Fibroblast of the aortic adventitia (primary cell): ENCODE measurements around the gene EEPD1. TPM values are rescaled to one million over a fixed set of nuclear protein-coding genes. Genes with fewer than 3 reads are reported as not detected.

Source experiments
- DNase-seq: peaks from one replicate; pipeline ENCODE4 v3.0.0-alpha.2; 2010; ENCODE audit warnings: low read depth
- H3K4me3 ChIP-seq: 2 replicates; pipeline ENCODE4 v1.5.1; 2011; ENCODE audit warnings: low read depth, mild to moderate bottlenecking, control low read depth, low read length, moderate library complexity
- total RNA-seq: library from RNA; depleted of rRNA; stranded (reverse); fragments of >200 nt; gene quantifications from 2 replicates; pipeline ENCODE4 v1.2.3, GENCODE V29; 2012; ENCODE audit warnings: low replicate concordance
- TF ChIP-seq, protein P1 (sequence below): IDR thresholded peaks from 2 replicates; pipeline ENCODE4 v1.5.1; 2011; ENCODE audit warnings: mild to moderate bottlenecking, low read length, control low read depth, inconsistent platforms; ENCODE audit not compliant: insufficient read depth

The EEPD1 gene
- total RNA-seq, 1 donor = 5.2 TPM

DNA sequence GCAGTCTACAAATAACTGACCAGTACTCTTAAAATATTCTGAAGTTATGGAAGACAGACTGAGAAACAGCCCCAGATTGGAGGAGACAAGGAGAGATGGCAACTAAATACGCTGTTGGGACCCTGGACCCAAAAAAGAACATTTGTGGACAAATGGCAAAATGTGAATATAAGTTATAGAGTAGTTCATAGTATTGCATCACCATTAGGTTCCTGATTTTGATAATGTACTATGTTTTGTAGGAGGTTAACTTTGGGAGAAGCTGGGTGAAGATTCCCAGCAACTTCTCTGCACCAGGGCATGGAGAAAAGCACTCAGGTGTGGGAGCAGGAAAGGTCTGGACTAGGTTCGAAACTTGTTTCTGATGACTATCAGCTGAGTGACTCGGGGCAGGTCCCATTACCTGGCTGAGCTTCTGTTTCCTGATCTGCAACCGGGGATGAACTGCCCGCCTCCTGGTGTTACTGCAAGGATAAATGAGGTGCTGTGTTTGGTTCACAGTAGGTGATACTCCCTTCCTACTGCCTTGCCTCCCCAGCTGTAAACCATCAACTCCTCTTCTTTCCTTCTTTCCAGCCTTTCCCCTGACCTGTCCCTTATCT is 48.2 kb downstream of the EEPD1 start:
- no peak for DNase-seq
- TF ChIP-seq, protein P1, sequence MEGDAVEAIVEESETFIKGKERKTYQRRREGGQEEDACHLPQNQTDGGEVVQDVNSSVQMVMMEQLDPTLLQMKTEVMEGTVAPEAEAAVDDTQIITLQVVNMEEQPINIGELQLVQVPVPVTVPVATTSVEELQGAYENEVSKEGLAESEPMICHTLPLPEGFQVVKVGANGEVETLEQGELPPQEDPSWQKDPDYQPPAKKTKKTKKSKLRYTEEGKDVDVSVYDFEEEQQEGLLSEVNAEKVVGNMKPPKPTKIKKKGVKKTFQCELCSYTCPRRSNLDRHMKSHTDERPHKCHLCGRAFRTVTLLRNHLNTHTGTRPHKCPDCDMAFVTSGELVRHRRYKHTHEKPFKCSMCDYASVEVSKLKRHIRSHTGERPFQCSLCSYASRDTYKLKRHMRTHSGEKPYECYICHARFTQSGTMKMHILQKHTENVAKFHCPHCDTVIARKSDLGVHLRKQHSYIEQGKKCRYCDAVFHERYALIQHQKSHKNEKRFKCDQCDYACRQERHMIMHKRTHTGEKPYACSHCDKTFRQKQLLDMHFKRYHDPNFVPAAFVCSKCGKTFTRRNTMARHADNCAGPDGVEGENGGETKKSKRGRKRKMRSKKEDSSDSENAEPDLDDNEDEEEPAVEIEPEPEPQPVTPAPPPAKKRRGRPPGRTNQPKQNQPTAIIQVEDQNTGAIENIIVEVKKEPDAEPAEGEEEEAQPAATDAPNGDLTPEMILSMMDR = no peak
- no peak overlapping the region for H3K4me3 ChIP-seq

DNA sequence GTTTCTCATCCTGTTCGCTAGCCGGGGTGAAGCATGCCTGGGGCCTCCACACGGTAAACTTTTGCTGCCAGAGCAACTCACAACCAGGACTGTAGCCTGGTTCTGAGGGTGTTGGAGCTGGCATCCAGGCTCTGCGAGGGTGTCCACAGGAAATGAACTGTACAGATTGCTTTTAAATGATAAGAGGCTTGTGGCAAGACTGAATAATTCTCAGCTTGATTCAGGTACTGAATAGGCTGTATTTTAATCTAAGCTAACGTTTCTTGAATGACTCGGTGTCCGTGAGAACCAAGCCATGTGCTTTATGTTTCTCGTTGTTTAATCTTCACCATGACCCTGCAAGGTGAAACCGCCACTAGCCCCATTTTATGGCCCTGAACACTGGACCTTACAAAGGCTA is 49.3 kb downstream of the EEPD1 start:
- DNase-seq = no peak
- no peak overlapping the region for H3K4me3 ChIP-seq
- TF ChIP-seq, protein P1 = no peak

DNA sequence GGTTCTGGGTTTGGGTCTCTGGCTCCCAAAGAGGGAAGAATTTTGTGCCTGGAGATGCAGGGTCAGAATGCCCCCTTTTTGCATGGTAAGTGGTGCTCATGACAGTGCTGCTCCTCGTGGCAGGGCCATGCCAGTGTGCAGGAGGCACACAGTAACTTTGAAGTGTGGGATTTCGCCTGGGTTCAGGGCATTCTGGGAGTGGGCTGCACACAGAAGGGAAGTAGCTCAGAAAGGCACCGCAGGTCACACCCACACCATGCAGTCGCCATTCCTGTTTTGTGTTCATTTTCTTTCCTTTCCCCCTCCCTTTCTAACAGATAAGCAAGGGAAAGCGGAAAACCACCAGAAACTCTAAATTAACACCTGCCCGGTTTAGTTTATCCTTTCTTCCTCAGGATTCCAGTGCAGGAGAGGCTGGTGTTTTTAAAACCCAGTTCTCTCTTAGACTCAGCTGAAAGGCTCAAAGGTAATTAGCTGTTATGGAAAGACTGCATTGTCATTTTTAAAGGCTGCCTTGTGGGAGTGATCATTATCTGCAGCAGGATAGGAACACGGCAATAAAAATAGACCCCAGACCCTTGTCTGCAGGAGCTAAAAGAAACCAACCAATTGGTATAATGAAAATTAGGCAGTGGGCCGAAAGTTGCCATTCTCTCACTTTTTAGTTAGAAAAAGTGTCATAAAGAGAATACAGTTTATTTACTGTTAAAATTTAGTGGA is 50.2 kb downstream of the EEPD1 start:
- TF ChIP-seq, protein P1 = no peak
- H3K4me3 ChIP-seq = no peak overlapping the region
- DNase-seq = no peak

DNA sequence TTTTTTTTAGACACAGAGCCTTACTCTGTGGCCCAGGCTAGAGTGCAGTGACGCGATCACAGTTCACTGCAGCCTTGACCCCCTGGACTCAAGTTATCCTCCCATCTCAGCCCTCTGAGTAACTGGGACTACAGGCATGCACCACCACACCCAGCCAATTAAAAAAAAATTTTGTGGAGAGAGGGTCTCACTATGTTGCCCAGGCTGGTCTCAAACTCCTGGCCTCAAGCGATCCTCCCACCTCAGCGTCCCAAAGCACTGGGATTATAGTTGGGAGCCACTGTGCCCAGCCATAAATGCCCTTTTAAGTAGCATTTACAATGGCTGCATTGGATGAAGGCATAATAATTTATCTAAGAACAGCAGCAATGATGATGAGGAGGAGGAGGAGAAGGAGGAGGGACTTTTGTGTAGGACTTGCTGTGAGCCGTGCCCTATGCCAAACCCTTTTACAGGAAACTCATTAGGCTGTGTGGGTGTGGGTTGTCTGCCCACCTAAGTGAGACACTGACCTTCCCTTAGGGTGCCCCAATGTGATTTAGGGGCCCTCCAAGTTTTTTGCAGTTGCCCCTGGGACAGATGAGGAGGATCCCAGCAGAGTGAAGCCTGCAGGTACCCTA is 51.1 kb downstream of the EEPD1 start:
- no peak overlapping the region for H3K4me3 ChIP-seq
- TF ChIP-seq, protein P1 = no peak
- DNase-seq = no peak

DNA sequence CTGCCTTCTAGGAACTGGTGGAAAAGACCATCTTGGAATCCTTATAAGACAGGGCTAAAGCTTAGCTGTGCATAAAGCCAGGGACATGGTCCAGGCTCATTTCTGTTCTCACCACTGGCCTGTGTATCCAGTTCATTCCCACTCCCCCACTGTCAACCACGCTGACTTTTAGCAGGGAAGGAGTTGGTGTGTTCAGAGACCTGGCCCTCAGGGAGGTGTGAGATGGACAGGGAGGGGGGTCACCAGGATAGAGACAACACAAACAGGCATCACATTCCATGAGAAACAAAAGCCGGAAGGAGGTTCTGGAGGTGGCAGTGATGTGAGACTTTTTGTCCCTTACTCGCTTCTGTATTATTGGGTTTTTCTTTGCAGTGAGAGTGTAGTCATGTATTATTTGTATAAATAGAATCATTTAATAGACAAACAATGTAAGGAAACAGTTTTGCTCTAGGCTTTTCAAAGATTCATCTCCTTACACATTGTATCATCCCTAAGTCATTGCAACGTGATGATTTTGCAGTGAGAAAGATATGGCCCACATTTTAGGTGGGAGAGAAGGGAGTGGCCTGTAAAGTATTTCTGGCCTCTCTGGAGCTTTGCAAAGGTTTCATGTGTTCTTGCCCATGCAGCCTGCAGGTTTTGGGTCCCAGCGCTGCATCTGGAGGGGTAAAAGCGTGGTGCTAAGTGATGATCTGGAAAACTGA is 52.0 kb downstream of the EEPD1 start:
- no peak for DNase-seq
- TF ChIP-seq, protein P1 = no peak
- H3K4me3 ChIP-seq = no peak overlapping the region

DNA sequence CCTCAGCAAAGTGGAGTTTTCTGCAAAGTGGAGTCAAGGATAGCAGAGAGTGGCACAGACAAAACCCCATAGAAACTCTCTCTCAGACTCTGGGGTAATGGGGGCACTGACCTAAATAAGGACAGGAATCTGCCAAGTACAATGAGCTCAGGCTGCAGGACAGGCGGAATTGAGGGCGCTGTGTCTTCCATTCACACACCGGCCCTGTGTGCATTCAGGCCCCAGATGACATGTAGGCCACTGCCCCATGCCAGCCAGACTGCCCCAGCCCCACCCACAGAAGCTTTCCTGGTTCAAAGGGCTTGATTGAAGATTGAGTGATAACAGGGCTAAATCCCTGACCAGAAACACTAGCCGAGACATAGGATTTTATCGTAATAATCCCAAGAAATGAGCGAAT is 52.7 kb downstream of the EEPD1 start:
- TF ChIP-seq, protein P1 = no peak
- no peak overlapping the region for H3K4me3 ChIP-seq
- DNase-seq = no peak
